Skeletal muscle satellite cell (primary cell): Measurements from ENCODE around the gene FGD6.
"Not testable (repeated sequence)": the region's sequence is repeated elsewhere in the genome, so short reads cannot be mapped to it uniquely, and the experiment has no call there.

Experiments
- H3K27me3 ChIP-seq: 2 replicates; pipeline ENCODE4 v1.7.0; 2013; ENCODE audit warnings: low read length; ENCODE audit not compliant: control insufficient read depth, insufficient read depth
- H3K36me3 ChIP-seq: 2 replicates; pipeline ENCODE4 v1.7.0; 2013; ENCODE audit warnings: mild to moderate bottlenecking, control low read depth, low read length; ENCODE audit not compliant: insufficient read depth
- H3K4me1 ChIP-seq: 2 replicates; pipeline ENCODE4 v1.7.0; 2013; ENCODE audit warnings: low read length; ENCODE audit not compliant: control insufficient read depth, insufficient read depth
- H3K4me2 ChIP-seq: 2 replicates; pipeline ENCODE4 v1.7.0; 2013; ENCODE audit warnings: mild to moderate bottlenecking, low read length
- H3K4me3 ChIP-seq: 2 replicates; pipeline ENCODE4 v1.7.0; 2013; ENCODE audit warnings: low read length
- H3K9ac ChIP-seq: 2 replicates; pipeline ENCODE4 v1.7.0; 2013; ENCODE audit warnings: mild to moderate bottlenecking, low read depth, low read length, moderate library complexity
- H3K9me3 ChIP-seq: replicated peaks from 2 replicates; pipeline ENCODE4 v1.7.0; 2013; ENCODE audit warnings: mild to moderate bottlenecking, control low read depth, low read length

Gene FGD6

GRCh38 chr12:95100264-95101190 is 116.7 kb downstream of the FGD6 start:
- Histone ChIP-seq H3K27me3 (peaks cover 7% of the 10 kb centered on the region), H3K9ac (no peak overlapping the region), H3K4me2 (no peak overlapping the region), H3K4me1 (peaks cover 25% of the 10 kb centered on the region), H3K36me3 (no peaks in the 10 kb centered on the region), H3K9me3 (no peaks in the 10 kb centered on the region), H3K4me3 (no peak overlapping the region)

- no peaks in the 10 kb centered on the region for H3K36me3 ChIP-seq
- H3K4me2 ChIP-seq, result no peak overlapping the region
- H3K27me3 ChIP-seq, result peaks cover 7% of the 10 kb centered on the region
- H3K9me3 ChIP-seq, result no peaks in the 10 kb centered on the region
- H3K4me3 ChIP-seq, result no peak overlapping the region
- peaks cover 25% of the 10 kb centered on the region for H3K4me1 ChIP-seq
- H3K9ac ChIP-seq, result no peak overlapping the region
These were observed 117.9 kb downstream of the FGD6 start for GRCh38 chr12:95099270-95099790.

GRCh38 chr12:95096852-95097251 is 120.4 kb downstream of the FGD6 start:
- Histone ChIP-seq H3K4me3 (no peak overlapping the region), H3K4me2 (no peak overlapping the region), H3K9me3 (no peaks in the 10 kb centered on the region), H3K27me3 (peaks cover 7% of the 10 kb centered on the region), H3K36me3 (no peaks in the 10 kb centered on the region), H3K9ac (no peak overlapping the region), H3K4me1 (peaks cover 10% of the 10 kb centered on the region)

GRCh38 chr12:95096378-95096777 is 120.9 kb downstream of the FGD6 start:
- Histone ChIP-seq H3K4me2 (no peak overlapping the region), H3K9me3 (no peaks in the 10 kb centered on the region), H3K4me1 (peaks cover 10% of the 10 kb centered on the region), H3K9ac (no peak overlapping the region), H3K36me3 (no peaks in the 10 kb centered on the region), H3K4me3 (no peak overlapping the region), H3K27me3 (peaks cover 7% of the 10 kb centered on the region)

- not testable (repeated sequence) for H3K27me3 ChIP-seq, H3K9ac ChIP-seq, H3K9me3 ChIP-seq, H3K4me2 ChIP-seq, H3K4me3 ChIP-seq, H3K36me3 ChIP-seq
- H3K4me1 ChIP-seq, result peaks cover 10% of the 10 kb centered on the region
These were observed 121.4 kb downstream of the FGD6 start for GRCh38 chr12:95095866-95096265.

- Histone ChIP-seq H3K4me1 (peaks cover 5% of the 10 kb centered on the region), H3K36me3 (no peaks in the 10 kb centered on the region), H3K4me2 (no peak overlapping the region), H3K4me3 (no peak overlapping the region), H3K27me3 (no peaks in the 10 kb centered on the region), H3K9me3 (no peaks in the 10 kb centered on the region), H3K9ac (no peak overlapping the region)
These were observed 127.8 kb downstream of the FGD6 start for GRCh38 chr12:95089462-95089861.

- Histone ChIP-seq H3K4me3 (no peak overlapping the region), H3K9me3 (no peaks in the 10 kb centered on the region), H3K4me2 (no peak overlapping the region), H3K9ac (no peak overlapping the region), H3K4me1 (peaks cover 15% of the 10 kb centered on the region), H3K36me3 (no peaks in the 10 kb centered on the region), H3K27me3 (no peaks in the 10 kb centered on the region)
These were observed 128.9 kb downstream of the FGD6 start for GRCh38 chr12:95088379-95088778.

GRCh38 chr12:95085612-95086011 is 131.7 kb downstream of the FGD6 start:
- no peaks in the 10 kb centered on the region for H3K27me3 ChIP-seq
- H3K9me3 ChIP-seq, result no peaks in the 10 kb centered on the region
- no peak overlapping the region for H3K9ac ChIP-seq
- H3K4me1 ChIP-seq, result peaks cover 18% of the 10 kb centered on the region
- H3K4me2 ChIP-seq, result no peak overlapping the region
- H3K36me3 ChIP-seq, result no peaks in the 10 kb centered on the region
- H3K4me3 ChIP-seq, result no peak overlapping the region

GRCh38 chr12:95083938-95084337 is 133.3 kb downstream of the FGD6 start:
- Histone ChIP-seq H3K4me3 (no peak overlapping the region), H3K27me3 (no peaks in the 10 kb centered on the region), H3K9ac (peak overlapping the region; percentile 45), H3K4me1 (peaks cover 18% of the 10 kb centered on the region), H3K9me3 (no peaks in the 10 kb centered on the region), H3K4me2 (peak overlapping the region; percentile 14), H3K36me3 (no peaks in the 10 kb centered on the region)

- no peaks in the 10 kb centered on the region for H3K9me3 ChIP-seq
- H3K9ac ChIP-seq, result no peak overlapping the region
- H3K36me3 ChIP-seq, result no peaks in the 10 kb centered on the region
- peaks cover 18% of the 10 kb centered on the region for H3K4me1 ChIP-seq
- H3K4me2 ChIP-seq, result peak overlapping the region; percentile 14
- H3K4me3 ChIP-seq, result no peak overlapping the region
- H3K27me3 ChIP-seq, result no peaks in the 10 kb centered on the region
These were observed 133.8 kb downstream of the FGD6 start for GRCh38 chr12:95083471-95083870.

- Histone ChIP-seq H3K4me1 (no peaks in the 10 kb centered on the region), H3K9me3 (no peaks in the 10 kb centered on the region), H3K36me3 (no peaks in the 10 kb centered on the region), H3K4me2 (no peak overlapping the region), H3K27me3 (no peaks in the 10 kb centered on the region), H3K4me3 (no peak overlapping the region), H3K9ac (no peak overlapping the region)
These were observed 139.9 kb downstream of the FGD6 start for GRCh38 chr12:95077341-95077740.

GRCh38 chr12:95074766-95075165 is 142.5 kb downstream of the FGD6 start:
- H3K4me2 ChIP-seq, result no peak overlapping the region
- H3K36me3 ChIP-seq, result peaks cover 3% of the 10 kb centered on the region
- H3K9ac ChIP-seq, result no peak overlapping the region
- no peaks in the 10 kb centered on the region for H3K27me3 ChIP-seq
- no peaks in the 10 kb centered on the region for H3K9me3 ChIP-seq
- no peak overlapping the region for H3K4me3 ChIP-seq
- no peaks in the 10 kb centered on the region for H3K4me1 ChIP-seq
